ENCODE measurements around the gene CHAD. TPM values are rescaled to one million over a fixed set of nuclear protein-coding genes. Genes with fewer than 3 reads are reported as not detected.

The CHAD gene
- total and polyA plus RNA-seq, 2 of the 13 experiments (the other 11 are each of a cell fraction or from before 2014, with no cell fraction given), result 1.4 TPM; not detected in 1

GRCh38 chr17:50462446-50462845, 6.2 kb downstream of the CHAD start:
- no peaks in the 10 kb centered on the region for H3K27me3 ChIP-seq (ENCODE audit: control insufficient read depth in 1 of 2, insufficient read depth in 2 of 2, low read length in 2 of 2)
- H3K4me3 ChIP-seq (replicated peaks in 1 of 3; ENCODE audit: insufficient read depth in 1 of 3, low read depth in 2 of 3, low read length in 3 of 3), result no peak overlapping the region
- no peak for FAIRE-seq
- H4K20me1 ChIP-seq (ENCODE audit: insufficient read depth, low read length), result no peaks in the 10 kb centered on the region; the same call in 1 of the 2 replicates
- in situ Hi-C loops (cut with HindIII; ENCODE audit: extremely low pct_ligation_motif_present, low pct_unique_long_range_greater_than_20kb) (no loop called here), intact Hi-C loops (cut with micrococcal nuclease; ENCODE audit: unreplicated experiment) (no loop called here)
- peaks cover 24% of the 10 kb centered on the region for H3K4me1 ChIP-seq (ENCODE audit: insufficient read depth, low read length)
- CTCF ChIA-PET (ENCODE audit: low intra/inter-chr PET ratio, low total read pairs), result no interaction called here
- H3K79me2 ChIP-seq (ENCODE audit: insufficient read depth, low read length), result no peaks in the 10 kb centered on the region
- H3K36me3 ChIP-seq (replicated peaks in 1 of 2; ENCODE audit: control insufficient read depth in 1 of 2, insufficient read depth in 2 of 2, low read length in 2 of 2), result peaks cover 5 to 18% of the 10 kb centered on the region in 2 experiments; a peak in 4 of 5 replicates
- H3K27ac ChIP-seq (ENCODE audit: extremely low read length, insufficient read depth, low read length), result no peak overlapping the region
- no peak overlapping the region for H3K4me2 ChIP-seq (ENCODE audit: low read depth, low read length)
- H3K9ac ChIP-seq (ENCODE audit: insufficient read depth, low read depth, low read length), result no peak overlapping the region
- BruUV-seq (replicated peaks), result no TSS peak
- no peaks in the 10 kb centered on the region for H3K9me3 ChIP-seq (ENCODE audit: low read length)
- 93% methylated on average over 9 of the region's 9 CpGs for WGBS (ENCODE audit: low lambda C conversion rate)
- TF ChIP-seq NCOA2 (CRISPR knock-in tag; IDR thresholded peaks at IDR 0.05) (no peak), NKX3-1 (CRISPR knock-in tag; IDR thresholded peaks at IDR 0.05) (no peak), MEF2D (CRISPR knock-in tag; IDR thresholded peaks at IDR 0.05) (no peak), ZNF512B (CRISPR knock-in tag; IDR thresholded peaks at IDR 0.05; ENCODE audit: borderline replicate concordance) (no peak), SP1 (IDR thresholded peaks at IDR 0.05) (no peak), SP1 (CRISPR knock-in tag; IDR thresholded peaks at IDR 0.05) (no peak), DR1 (CRISPR knock-in tag; IDR thresholded peaks at IDR 0.05) (no peak), ZNF574 (CRISPR knock-in tag; IDR thresholded peaks at IDR 0.05) (no peak), KDM6A (CRISPR knock-in tag; IDR thresholded peaks at IDR 0.05; ENCODE audit: low read depth) (no peak), RBM39 (IDR thresholded peaks at IDR 0.05; ENCODE audit: low read depth, low read length, poor library complexity, severe bottlenecking) (no peak), MAF1 (CRISPR knock-in tag; IDR thresholded peaks at IDR 0.05; ENCODE audit: borderline replicate concordance) (no peak), ZNF431 (CRISPR knock-in tag; IDR thresholded peaks at IDR 0.05; ENCODE audit: borderline replicate concordance, low read depth) (no peak), ZNF446 (CRISPR knock-in tag; IDR thresholded peaks at IDR 0.05) (no peak), HDAC2 (CRISPR knock-in tag; IDR thresholded peaks at IDR 0.05) (no peak)
- H2AFZ ChIP-seq (ENCODE audit: low read length), result no peak overlapping the region
- no peak for DNase-seq (ENCODE audit: low spot score)
- no peak for ATAC-seq
- POLR2A ChIA-PET, result no interaction called here
